Globus pallidus (tissue), 1 donor: Measurements from ENCODE around the gene ITGAE.

Experiments
- DNase-seq: peaks from one replicate; pipeline ENCODE4 v3.0.0-alpha.2; 2015; ENCODE audit warnings: low spot score

Gene ITGAE

DNA sequence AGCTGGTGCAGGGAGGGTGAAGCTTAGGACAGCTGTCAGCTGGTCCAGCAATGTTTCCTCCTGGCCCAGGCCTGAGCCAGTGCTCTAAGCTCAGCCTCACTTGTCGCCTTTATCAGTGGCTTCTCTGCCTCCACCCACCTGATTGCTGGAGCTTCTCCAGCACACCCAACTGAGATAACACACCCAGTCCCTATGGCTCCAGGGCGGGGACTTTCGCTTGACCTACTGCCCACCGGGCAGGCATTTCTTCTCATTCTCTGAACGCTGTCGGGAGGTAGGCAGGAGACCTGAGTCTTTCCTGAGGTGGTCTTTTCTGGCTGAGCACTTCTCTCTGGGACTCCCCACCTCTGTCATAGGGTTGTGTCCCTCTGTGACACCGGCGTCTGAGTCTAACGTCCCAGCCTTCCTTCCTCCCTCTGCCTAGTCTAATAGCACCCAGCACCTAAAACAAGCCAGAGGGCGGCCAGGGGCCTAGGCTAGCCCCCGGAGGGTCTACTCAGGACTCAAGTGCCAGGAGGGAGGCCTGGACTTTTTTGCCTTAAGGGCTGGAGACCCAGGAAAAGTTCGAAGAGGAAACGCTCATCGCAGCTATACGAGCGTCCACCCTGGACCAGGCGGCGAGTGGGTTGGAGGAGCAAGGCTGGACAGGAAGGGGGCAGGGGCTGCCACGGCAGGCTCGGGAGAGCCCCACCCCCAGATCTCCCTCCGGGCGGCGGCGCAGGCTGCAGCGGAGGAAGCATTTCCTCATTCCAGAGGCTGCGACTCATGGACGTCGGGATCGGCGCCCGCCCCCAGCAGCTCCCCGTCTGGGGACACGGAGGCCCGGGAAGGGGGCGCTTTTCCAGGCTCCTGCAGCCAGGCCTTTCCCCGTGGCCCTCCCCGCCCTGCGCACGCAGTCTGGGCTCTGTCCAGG, 133.4 kb downstream of the ITGAE start:
- peak; percentile 49 for DNase-seq

DNA sequence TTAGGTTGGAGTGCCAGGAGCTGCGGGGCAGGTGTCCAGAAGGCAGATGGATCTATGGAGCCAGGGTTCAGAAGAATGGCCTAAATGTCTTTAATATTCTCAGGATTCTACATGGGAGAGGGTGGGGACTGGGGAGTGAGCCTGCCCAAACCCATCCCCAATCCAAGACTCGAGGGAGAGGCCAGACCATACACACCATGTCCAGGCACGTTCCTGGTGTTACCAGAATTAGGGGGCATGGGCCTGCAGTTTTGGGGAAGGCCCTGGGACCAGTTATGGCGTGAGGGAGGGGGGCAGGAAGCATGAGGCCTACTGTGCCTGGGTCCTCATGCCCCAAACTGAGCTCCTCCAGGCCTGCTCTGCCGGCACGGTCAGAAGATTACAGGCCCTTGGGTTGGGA, 134.5 kb downstream of the ITGAE start:
- DNase-seq: no peak

DNA sequence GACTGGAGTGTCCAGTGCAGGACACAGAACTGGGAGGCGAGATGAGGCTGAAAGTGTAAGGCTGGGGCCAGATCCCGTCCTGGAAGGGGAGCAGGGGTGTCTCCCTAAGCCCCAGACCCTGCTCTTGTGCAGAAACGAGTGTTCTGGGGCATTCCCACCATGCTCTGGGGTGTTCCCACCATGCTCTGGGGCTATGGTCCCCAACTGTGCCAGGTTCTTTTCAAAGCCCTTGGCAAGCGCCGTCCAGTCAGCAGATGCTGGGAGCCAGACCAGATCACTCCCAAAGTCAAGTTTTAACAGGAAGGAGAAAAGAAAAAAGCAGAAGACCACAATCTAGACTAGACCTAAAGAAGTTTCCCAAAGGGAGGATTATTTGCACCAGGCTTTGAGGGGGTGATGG, 135.2 kb downstream of the ITGAE start:
- DNase-seq: peak; percentile 71
